ENCODE data around the gene MYMK. TPM values are rescaled to one million over a fixed set of nuclear protein-coding genes. Genes with fewer than 3 reads are reported as not detected.

The MYMK gene
- total RNA-seq, 2 donors from 2014 or later, result not detected

DNA sequence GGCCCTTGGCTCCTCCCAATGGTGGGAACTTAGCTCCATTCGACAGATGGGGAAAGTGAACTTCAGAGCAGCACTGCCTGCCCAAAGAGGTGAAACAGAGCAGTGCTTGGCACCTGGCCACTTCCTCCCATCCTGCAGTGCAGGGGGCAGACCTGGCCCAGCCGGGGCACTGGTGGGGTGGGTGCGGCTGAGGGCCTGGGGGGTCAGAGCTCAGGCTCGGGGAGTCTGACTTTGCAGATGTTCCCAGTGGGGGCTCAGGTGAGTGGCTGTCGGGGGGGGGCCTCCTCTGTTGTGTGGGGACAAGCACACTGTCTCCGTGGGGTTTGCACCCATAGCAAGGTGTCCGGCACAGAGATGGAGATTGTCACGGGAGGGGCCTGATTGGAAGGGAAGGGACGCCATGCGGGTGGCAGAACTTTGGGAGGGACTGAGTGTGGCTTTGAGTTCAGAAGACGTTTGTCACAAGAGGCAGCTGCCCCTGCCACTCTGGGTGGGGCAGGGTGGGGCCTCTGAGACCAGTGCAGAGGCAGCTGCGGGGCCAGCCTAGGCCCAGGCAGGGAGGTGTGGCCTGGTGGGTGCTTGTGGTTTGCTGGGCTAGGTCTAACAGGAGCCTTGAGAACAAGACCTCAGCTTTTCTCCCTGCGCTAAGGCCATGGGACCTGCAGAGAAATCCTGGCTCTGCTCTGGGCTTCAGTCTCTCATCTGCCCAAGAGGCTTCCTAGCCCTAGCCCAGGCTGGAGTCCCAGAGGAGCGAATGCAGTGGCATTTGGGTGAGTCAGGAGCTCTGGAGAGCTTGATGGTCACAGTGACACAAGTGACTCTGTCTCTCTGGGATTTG lies 2.5 kb downstream of the MYMK start:
- H3K27ac Mint-ChIP-seq, result no peak overlapping the region
- H3K36me3 ChIP-seq (ENCODE audit: control insufficient read depth, insufficient read depth, low read length), result no peaks in the 10 kb centered on the region
- no peaks in the 10 kb centered on the region for H3K9me3 Mint-ChIP-seq
- peaks cover 12% of the 10 kb centered on the region for H3K4me1 ChIP-seq (ENCODE audit: control insufficient read depth, insufficient read depth, low read length)
- no peak overlapping the region for H3K27ac ChIP-seq (ENCODE audit: low read depth, low read length)
- peaks cover 19% of the 10 kb centered on the region for H3K4me1 Mint-ChIP-seq
- H3K9me3 ChIP-seq (ENCODE audit: control insufficient read depth, low read length), result no peaks in the 10 kb centered on the region
- H3K27me3 ChIP-seq (ENCODE audit: control insufficient read depth, insufficient read depth, low read length, poor library complexity, severe bottlenecking), result no peaks in the 10 kb centered on the region
- H3K4me3 Mint-ChIP-seq, result no peak overlapping the region
- H3K36me3 Mint-ChIP-seq (ENCODE audit: low read depth), result no peaks in the 10 kb centered on the region
- H3K9ac ChIP-seq (ENCODE audit: extremely low read depth, low read length, poor library complexity, severe bottlenecking), result no peak overlapping the region
- H3K4me3 ChIP-seq (ENCODE audit: low read length), result no peak overlapping the region
- WGBS, 2 experiments (ENCODE audit: insufficient coverage in 1 of 2, insufficient read length in 1 of 2), result 88 to 89% methylated on average over 8 to 14 of the region's 14 CpGs
- no peaks in the 10 kb centered on the region for H3K27me3 Mint-ChIP-seq (ENCODE audit: insufficient read depth)
- TF ChIP-seq, protein P1, sequence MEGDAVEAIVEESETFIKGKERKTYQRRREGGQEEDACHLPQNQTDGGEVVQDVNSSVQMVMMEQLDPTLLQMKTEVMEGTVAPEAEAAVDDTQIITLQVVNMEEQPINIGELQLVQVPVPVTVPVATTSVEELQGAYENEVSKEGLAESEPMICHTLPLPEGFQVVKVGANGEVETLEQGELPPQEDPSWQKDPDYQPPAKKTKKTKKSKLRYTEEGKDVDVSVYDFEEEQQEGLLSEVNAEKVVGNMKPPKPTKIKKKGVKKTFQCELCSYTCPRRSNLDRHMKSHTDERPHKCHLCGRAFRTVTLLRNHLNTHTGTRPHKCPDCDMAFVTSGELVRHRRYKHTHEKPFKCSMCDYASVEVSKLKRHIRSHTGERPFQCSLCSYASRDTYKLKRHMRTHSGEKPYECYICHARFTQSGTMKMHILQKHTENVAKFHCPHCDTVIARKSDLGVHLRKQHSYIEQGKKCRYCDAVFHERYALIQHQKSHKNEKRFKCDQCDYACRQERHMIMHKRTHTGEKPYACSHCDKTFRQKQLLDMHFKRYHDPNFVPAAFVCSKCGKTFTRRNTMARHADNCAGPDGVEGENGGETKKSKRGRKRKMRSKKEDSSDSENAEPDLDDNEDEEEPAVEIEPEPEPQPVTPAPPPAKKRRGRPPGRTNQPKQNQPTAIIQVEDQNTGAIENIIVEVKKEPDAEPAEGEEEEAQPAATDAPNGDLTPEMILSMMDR (conservative IDR thresholded peaks at IDR 0.05), result no peak
- no peak for DNase-seq

DNA sequence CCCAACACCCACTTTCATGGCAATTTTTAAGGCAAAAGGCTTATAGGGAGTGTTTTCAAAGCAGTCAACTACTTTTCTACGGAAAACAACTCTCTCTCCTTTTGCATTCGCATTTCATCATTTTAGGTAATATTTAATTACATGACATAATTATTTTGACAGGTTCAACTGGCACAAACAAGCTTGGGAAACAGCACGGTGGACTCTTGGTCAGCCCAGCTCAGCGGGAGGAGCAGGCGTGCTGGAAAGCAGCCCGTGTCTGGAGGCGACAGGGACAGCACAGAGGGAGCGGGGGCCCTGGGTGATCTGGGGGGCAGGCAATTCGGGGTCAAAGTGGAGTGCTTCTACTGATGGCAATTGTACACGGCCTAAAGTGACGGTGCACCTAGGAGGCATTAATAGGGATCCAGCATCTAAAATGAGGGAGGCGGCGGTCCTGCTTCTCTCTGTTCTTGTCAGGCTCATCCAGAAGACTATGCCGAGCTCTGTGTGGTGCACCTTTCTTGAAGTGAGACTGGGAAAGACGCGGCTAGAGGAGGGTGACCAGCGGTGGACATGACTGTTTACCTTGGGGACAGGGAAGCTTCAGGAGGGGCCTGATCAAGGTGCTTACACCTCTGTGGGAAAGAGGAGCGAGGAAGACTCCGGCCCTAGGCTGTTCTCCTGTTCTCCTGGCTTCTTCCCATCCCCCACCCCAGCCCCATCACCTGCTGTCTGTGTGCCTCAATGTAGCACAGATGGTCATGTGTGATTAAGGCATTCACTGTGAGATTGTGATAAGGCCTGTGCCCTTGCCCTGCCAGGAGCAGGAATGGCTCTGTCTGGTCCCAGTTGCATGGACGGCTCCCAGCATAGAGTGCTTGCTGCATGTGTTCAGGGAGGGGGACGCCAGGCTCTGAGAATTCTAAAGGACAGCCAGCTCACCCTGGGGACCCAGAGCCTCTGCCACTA lies 3.4 kb downstream of the MYMK start:
- Histone ChIP-seq H3K27ac (ENCODE audit: low read depth, low read length) (no peak overlapping the region), H3K4me1 (ENCODE audit: control insufficient read depth, insufficient read depth, low read length) (peaks cover 3% of the 10 kb centered on the region), H3K4me3 (ENCODE audit: low read length) (no peak overlapping the region), H3K36me3 (ENCODE audit: control insufficient read depth, insufficient read depth, low read length) (no peaks in the 10 kb centered on the region), H3K9ac (ENCODE audit: extremely low read depth, low read length, poor library complexity, severe bottlenecking) (no peak overlapping the region), H3K9me3 (ENCODE audit: control insufficient read depth, low read length) (no peaks in the 10 kb centered on the region), H3K27me3 (ENCODE audit: control insufficient read depth, insufficient read depth, low read length, poor library complexity, severe bottlenecking) (no peaks in the 10 kb centered on the region)
- Mint-ChIP-seq H3K4me3 (no peak overlapping the region), H3K36me3 (ENCODE audit: low read depth) (no peaks in the 10 kb centered on the region), H3K9me3 (no peaks in the 10 kb centered on the region), H3K27me3 (ENCODE audit: insufficient read depth) (no peaks in the 10 kb centered on the region), H3K27ac (no peak overlapping the region), H3K4me1 (peaks cover 10% of the 10 kb centered on the region)
- TF ChIP-seq, protein P1 (conservative IDR thresholded peaks at IDR 0.05), result no peak
- 89 to 94% methylated on average over 20 to 21 of the region's 21 CpGs for WGBS, 2 experiments (ENCODE audit: insufficient coverage in 1 of 2, insufficient read length in 1 of 2)
- no peak for DNase-seq

DNA sequence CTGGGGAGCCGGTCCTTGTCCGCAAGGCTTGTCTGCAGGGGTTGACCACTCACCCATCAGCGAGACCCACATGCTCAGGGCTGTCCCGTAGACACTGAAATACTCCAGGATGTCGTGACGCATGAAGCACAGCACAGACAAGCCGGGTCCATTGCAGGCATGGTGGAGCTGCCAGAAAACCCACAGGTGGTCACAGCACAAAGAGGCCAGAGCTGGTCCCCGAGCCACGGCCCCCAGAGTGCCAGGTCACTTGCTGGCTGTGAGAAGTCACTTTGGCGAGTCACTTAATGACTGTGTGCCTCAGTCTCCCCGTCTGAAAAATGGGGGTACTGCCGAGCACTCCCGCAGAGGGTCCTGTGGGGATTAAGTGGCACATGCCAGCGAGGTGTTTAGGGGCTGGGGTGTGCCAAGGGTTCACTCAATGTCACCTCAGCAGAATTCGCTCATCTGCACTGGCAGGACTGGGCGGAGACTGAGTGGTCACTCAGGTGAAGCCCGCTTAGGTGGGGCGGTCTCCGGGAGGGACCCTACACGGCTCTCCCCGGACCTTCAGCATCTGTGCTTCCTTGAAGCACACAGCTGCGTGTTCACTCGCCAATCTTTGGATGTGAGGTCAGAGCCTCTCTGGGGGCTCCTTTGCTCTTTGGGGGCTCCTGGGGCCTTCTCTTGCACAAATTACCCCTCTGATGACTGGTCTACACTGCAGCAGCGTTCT lies 4.5 kb downstream of the MYMK start:
- H3K4me1 ChIP-seq (ENCODE audit: control insufficient read depth, insufficient read depth, low read length), result no peaks in the 10 kb centered on the region
- no peaks in the 10 kb centered on the region for H3K9me3 ChIP-seq (ENCODE audit: control insufficient read depth, low read length)
- H3K4me1 Mint-ChIP-seq, result no peaks in the 10 kb centered on the region
- H3K27me3 Mint-ChIP-seq (ENCODE audit: insufficient read depth), result no peaks in the 10 kb centered on the region
- H3K9ac ChIP-seq (ENCODE audit: extremely low read depth, low read length, poor library complexity, severe bottlenecking), result no peak overlapping the region
- H3K4me3 Mint-ChIP-seq, result no peak overlapping the region
- 90 to 97% methylated on average over 21 to 24 of the region's 24 CpGs for WGBS, 2 experiments (ENCODE audit: insufficient coverage in 1 of 2, insufficient read length in 1 of 2)
- no peak for DNase-seq
- no peaks in the 10 kb centered on the region for H3K27me3 ChIP-seq (ENCODE audit: control insufficient read depth, insufficient read depth, low read length, poor library complexity, severe bottlenecking)
- H3K27ac ChIP-seq (ENCODE audit: low read depth, low read length), result no peak overlapping the region
- no peaks in the 10 kb centered on the region for H3K36me3 Mint-ChIP-seq (ENCODE audit: low read depth)
- H3K27ac Mint-ChIP-seq, result no peak overlapping the region
- no peak overlapping the region for H3K4me3 ChIP-seq (ENCODE audit: low read length)
- TF ChIP-seq, protein P1 (conservative IDR thresholded peaks at IDR 0.05), result no peak
- no peaks in the 10 kb centered on the region for H3K36me3 ChIP-seq (ENCODE audit: control insufficient read depth, insufficient read depth, low read length)
- H3K9me3 Mint-ChIP-seq, result no peaks in the 10 kb centered on the region
